Keratinocyte (primary cell): ENCODE data around the gene CNTNAP2. TPM values are rescaled to one million over a fixed set of nuclear protein-coding genes. Genes with fewer than 3 reads are reported as not detected.

Experiments used
- DNase-seq: peaks from one replicate; pipeline ENCODE4 v3.0.0-alpha.2; 2011; ENCODE audit warnings: low read depth, missing footprints, low spot score
- FAIRE-seq: peaks from 2 replicates; lab custom pipeline; 2011; peaks lifted over from hg19 to GRCh38; lab: Jason Lieb, UNC
- H2AFZ ChIP-seq: 2 replicates; pipeline ENCODE4 v1.6.0; 2012; ENCODE audit warnings: low read length, control low read depth, inconsistent platforms; ENCODE audit not compliant: control insufficient read depth
- H3K27ac ChIP-seq: 2 replicates; pipeline ENCODE4 v1.5.1; 2011; ENCODE audit warnings: low read length; ENCODE audit not compliant: control insufficient read depth, insufficient read depth
- H3K27me3 ChIP-seq: 3 replicates; pipeline ENCODE4 v1.6.0; 2011; ENCODE audit warnings: low read length; ENCODE audit not compliant: control insufficient read depth, insufficient read depth; ENCODE audit errors: extremely low read depth
- H3K36me3 ChIP-seq, 2 experiments: 2 replicates in 1 of 2; 3 replicates in 1 of 2; pipeline ENCODE4 v1.5.1; 2011; ENCODE audit warnings: low read length in 2 of 2, mild to moderate bottlenecking in 1 of 2; ENCODE audit not compliant: control insufficient read depth in 2 of 2, insufficient read depth in 2 of 2; ENCODE audit errors: extremely low read depth in 1 of 2
- H3K4me1 ChIP-seq: 3 replicates; pipeline ENCODE4 v1.5.1; 2011; ENCODE audit warnings: low read length; ENCODE audit not compliant: control insufficient read depth, insufficient read depth; ENCODE audit errors: extremely low read depth
- H3K4me2 ChIP-seq: 3 replicates; pipeline ENCODE4 v1.6.0; 2011; ENCODE audit warnings: low read depth, low read length; ENCODE audit not compliant: control insufficient read depth, insufficient read depth; ENCODE audit errors: extremely low read depth
- H3K4me3 ChIP-seq, 3 experiments: fragments of 200-600 bp in 1 of 3; sonication (generic) in 1 of 3; 2 replicates in 2 of 3; 3 replicates in 1 of 3; pipeline ENCODE4 v1.5.1; 2011 to 2016; ENCODE audit warnings: low read length in 3 of 3, mild to moderate bottlenecking in 3 of 3, control low read depth in 2 of 3, inconsistent platforms in 1 of 3, low read depth in 1 of 3, mixed read lengths in 1 of 3, mixed run types in 1 of 3, moderate library complexity in 1 of 3; ENCODE audit not compliant: control insufficient read depth in 2 of 3, insufficient read depth in 2 of 3; ENCODE audit errors: extremely low read depth in 1 of 3
- H3K79me2 ChIP-seq: 2 replicates; pipeline ENCODE4 v1.6.0; 2012; ENCODE audit warnings: low read length; ENCODE audit not compliant: control insufficient read depth, insufficient read depth
- H3K9ac ChIP-seq: 3 replicates; pipeline ENCODE4 v1.6.0; 2011; ENCODE audit warnings: low read length; ENCODE audit not compliant: control insufficient read depth, insufficient read depth; ENCODE audit errors: extremely low read depth
- H3K9me1 ChIP-seq: 3 replicates; pipeline ENCODE4 v1.6.0; 2011; ENCODE audit warnings: low read length; ENCODE audit not compliant: control insufficient read depth, insufficient read depth; ENCODE audit errors: extremely low read depth
- H3K9me3 ChIP-seq: 2 replicates; pipeline ENCODE4 v1.5.1; 2012; ENCODE audit warnings: low read depth, low read length; ENCODE audit not compliant: control insufficient read depth
- H4K20me1 ChIP-seq: 3 replicates; pipeline ENCODE4 v1.6.0; 2011; ENCODE audit warnings: low read length; ENCODE audit not compliant: control insufficient read depth, insufficient read depth; ENCODE audit errors: extremely low read depth
- EZH2 ChIP-seq: IDR thresholded peaks from one replicate; pipeline ENCODE4 v1.6.1; 2012; ENCODE audit warnings: inconsistent platforms, mild to moderate bottlenecking, low read length, moderate library complexity
- dilution Hi-C: fragments of 300-500 bp; cut with MboI; formaldehyde crosslinking; loops from one replicate; pipeline ENCODE4 v1.7.0; 2020; ENCODE audit warnings: low sequenced_read_pairs; ENCODE audit not compliant: extremely low pct_ligation_motif_present
- polyA plus RNA-seq, 5 experiments: library from polyadenylated mRNA; depleted of rRNA in 3 of 5; stranded (reverse) in 3 of 5; stranded (forward) in 1 of 5; unstranded in 1 of 5; fragments of >200 nt; gene quantifications; 1 replicate in 1 of 5; 2 replicates in 3 of 5; 3 replicates in 1 of 5; pipeline versions ENCODE4 v1.2.1 to v1.2.3, GENCODE V29; 2011 to 2012; ENCODE audit warnings: missing spikeins in 2 of 5, low read depth in 1 of 5, low replicate concordance in 1 of 5
- TF ChIP-seq, protein P1 (sequence below), 3 experiments: IDR thresholded peaks in 1 of 3; conservative IDR thresholded peaks in 1 of 3; optimal IDR thresholded peaks in 1 of 3; 2 replicates in 2 of 3; 3 replicates in 1 of 3; pipeline versions ENCODE3 to v1.5.1; 2011; ENCODE audit warnings: low read length in 3 of 3, mild to moderate bottlenecking in 3 of 3, moderate library complexity in 2 of 3, control low read depth in 1 of 3, inconsistent platforms in 1 of 3; ENCODE audit not compliant: insufficient read depth in 2 of 3; ENCODE audit errors: extremely low read depth in 1 of 3

The CNTNAP2 gene
- polyA plus RNA-seq, 1 donor (not counting 4 experiments of a cell fraction or from before 2014, with no cell fraction given), result 1.4 TPM

DNA sequence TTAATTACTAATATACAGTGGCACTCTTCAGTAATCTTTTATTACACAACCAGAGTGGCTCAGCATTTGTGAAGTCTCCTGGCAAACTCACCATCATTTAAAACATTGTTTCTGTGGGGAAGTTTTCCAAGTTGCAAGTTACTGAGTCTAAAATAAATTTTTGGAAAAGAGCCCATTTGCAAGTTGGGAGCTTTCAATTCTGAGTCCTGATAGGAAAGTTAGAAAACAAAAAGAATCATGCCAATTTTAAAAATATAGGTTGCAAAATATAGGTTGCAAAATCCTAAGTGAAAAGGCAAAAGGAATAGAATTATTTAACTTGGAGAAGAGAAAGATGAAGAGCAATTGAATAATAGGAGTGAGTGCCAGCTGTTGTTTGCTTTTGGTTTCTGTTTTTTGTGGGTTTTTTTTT lies 2095.1 kb downstream of the CNTNAP2 start:
- DNase-seq (no peak), FAIRE-seq (no peak)
- Histone ChIP-seq H3K79me2 (no peaks in the 10 kb centered on the region), H3K4me2 (no peak overlapping the region), H3K4me1 (no peaks in the 10 kb centered on the region), H3K27ac (no peak overlapping the region), H3K27me3 (no peaks in the 10 kb centered on the region), H3K4me3 (no peak overlapping the region), H3K9ac (no peak overlapping the region), H4K20me1 (no peaks in the 10 kb centered on the region), H3K9me1 (no peaks in the 10 kb centered on the region), H3K9me3 (peaks cover 1% of the 10 kb centered on the region), H2AFZ (no peak overlapping the region), H3K36me3 (no peaks in the 10 kb centered on the region)
- dilution Hi-C loops, result no loop called here
- no peak for TF ChIP-seq EZH2
- TF ChIP-seq, protein P1, sequence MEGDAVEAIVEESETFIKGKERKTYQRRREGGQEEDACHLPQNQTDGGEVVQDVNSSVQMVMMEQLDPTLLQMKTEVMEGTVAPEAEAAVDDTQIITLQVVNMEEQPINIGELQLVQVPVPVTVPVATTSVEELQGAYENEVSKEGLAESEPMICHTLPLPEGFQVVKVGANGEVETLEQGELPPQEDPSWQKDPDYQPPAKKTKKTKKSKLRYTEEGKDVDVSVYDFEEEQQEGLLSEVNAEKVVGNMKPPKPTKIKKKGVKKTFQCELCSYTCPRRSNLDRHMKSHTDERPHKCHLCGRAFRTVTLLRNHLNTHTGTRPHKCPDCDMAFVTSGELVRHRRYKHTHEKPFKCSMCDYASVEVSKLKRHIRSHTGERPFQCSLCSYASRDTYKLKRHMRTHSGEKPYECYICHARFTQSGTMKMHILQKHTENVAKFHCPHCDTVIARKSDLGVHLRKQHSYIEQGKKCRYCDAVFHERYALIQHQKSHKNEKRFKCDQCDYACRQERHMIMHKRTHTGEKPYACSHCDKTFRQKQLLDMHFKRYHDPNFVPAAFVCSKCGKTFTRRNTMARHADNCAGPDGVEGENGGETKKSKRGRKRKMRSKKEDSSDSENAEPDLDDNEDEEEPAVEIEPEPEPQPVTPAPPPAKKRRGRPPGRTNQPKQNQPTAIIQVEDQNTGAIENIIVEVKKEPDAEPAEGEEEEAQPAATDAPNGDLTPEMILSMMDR (optimal IDR thresholded peaks at IDR 0.05 in 1 of 3, IDR thresholded peaks at IDR 0.05 in 1 of 3, conservative IDR thresholded peaks at IDR 0.05 in 1 of 3; ENCODE audit: extremely low read depth in 1 of 3, insufficient read depth in 2 of 3, low read length in 3 of 3), result no peak

GRCh38 chr7:148212731-148213130 lies 2096.1 kb downstream of the CNTNAP2 start:
- no peaks in the 10 kb centered on the region for H3K79me2 ChIP-seq
- no peaks in the 10 kb centered on the region for H3K9me1 ChIP-seq
- H3K4me2 ChIP-seq, result no peak overlapping the region
- H3K27ac ChIP-seq, result no peak overlapping the region
- H2AFZ ChIP-seq, result no peak overlapping the region
- no peaks in the 10 kb centered on the region for H3K36me3 ChIP-seq
- no peak overlapping the region for H3K9ac ChIP-seq
- H4K20me1 ChIP-seq, result no peaks in the 10 kb centered on the region
- FAIRE-seq (no peak), DNase-seq (no peak)
- dilution Hi-C loops, result no loop called here
- TF ChIP-seq EZH2, result no peak
- TF ChIP-seq, protein P1 (optimal IDR thresholded peaks at IDR 0.05 in 1 of 3, IDR thresholded peaks at IDR 0.05 in 1 of 3, conservative IDR thresholded peaks at IDR 0.05 in 1 of 3; ENCODE audit: extremely low read depth in 1 of 3, insufficient read depth in 2 of 3, low read length in 3 of 3), result no peak
- no peaks in the 10 kb centered on the region for H3K4me1 ChIP-seq
- no peak overlapping the region for H3K4me3 ChIP-seq
- H3K9me3 ChIP-seq, result no peaks in the 10 kb centered on the region
- no peaks in the 10 kb centered on the region for H3K27me3 ChIP-seq
